A549 (cell line): Measurements from ENCODE around the gene PSMD9. TPM values are rescaled to one million over a fixed set of nuclear protein-coding genes. Genes with fewer than 3 reads are reported as not detected.

Experiments
- ATAC-seq, 2 experiments: fragments of 200-7000 bp in 1 of 2; fragments of >200 bp in 1 of 2; cut with Nextera tagmentation in 1 of 2; cut with Tn5 transposase in 1 of 2; 3 replicates each; pipeline versions ENCODE4 v1.8.0 to v1.9.1; 2018 to 2020; ENCODE audit warnings: mild to moderate bottlenecking in 1 of 2, moderate library complexity in 1 of 2
- CTCF ChIA-PET: fragments of 300-600 bp; sonication (Branson Sonifier 250); formaldehyde crosslinking; extraction: SDS; loops from one replicate; lab custom pipeline; 2021; ENCODE audit warnings: antibody characterized with exemption, inconsistent platforms; lab: Yijun Ruan, JAX
- POLR2A ChIA-PET: fragments of 350-600 bp; formaldehyde crosslinking; extraction: SDS; loops from one replicate; lab custom pipeline; 2021; ENCODE audit warnings: antibody characterized with exemption, inconsistent platforms; lab: Yijun Ruan, JAX
- DNase-seq, 2 experiments: peaks; one replicate each; pipeline versions ENCODE4 v3.0.0 to v3.0.0-alpha.2; 2011 to 2016; ENCODE audit warnings: low read depth in 1 of 2, low spot score in 1 of 2
- FAIRE-seq: peaks from 2 replicates; lab custom pipeline; 2011; peaks lifted over from hg19 to GRCh38; lab: Jason Lieb, UNC
- H3K27ac ChIP-seq, 2 experiments: fragments of >200 bp; sonication (Bioruptor Twin); formaldehyde crosslinking; 3 replicates each; pipeline ENCODE4 v1.5.1; 2016 to 2017
- H3K4me1 ChIP-seq: fragments of >200 bp; sonication (Bioruptor Twin); formaldehyde crosslinking; 3 replicates; pipeline ENCODE4 v1.6.1; 2016
- H3K4me2 ChIP-seq: fragments of >200 bp; sonication (Bioruptor Twin); formaldehyde crosslinking; 3 replicates; pipeline ENCODE4 v1.6.1; 2016
- H3K4me3 ChIP-seq: fragments of >200 bp; sonication (Bioruptor Twin); formaldehyde crosslinking; 3 replicates; pipeline ENCODE4 v1.5.1; 2016
- H3K9me3 ChIP-seq: fragments of >200 bp; sonication (Bioruptor Twin); formaldehyde crosslinking; 3 replicates; pipeline ENCODE4 v1.6.1; 2016
- BHLHE40 ChIP-seq: IDR thresholded peaks from 2 replicates; pipeline ENCODE4 v1.6.1; 2012; ENCODE audit warnings: low read depth, low read length, inconsistent platforms
- CBX2 ChIP-seq: fragments of 200-600 bp; sonication (generic); IDR thresholded peaks from 2 replicates; pipeline ENCODE4 v1.6.1; 2016; ENCODE audit warnings: low read depth, mild to moderate bottlenecking, borderline replicate concordance
- CHD4 ChIP-seq: fragments of 200-600 bp; sonication (generic); IDR thresholded peaks from 2 replicates; pipeline ENCODE4 v1.6.1; 2016; ENCODE audit warnings: antibody characterized with exemption, mild to moderate bottlenecking, borderline replicate concordance
- CTCF ChIP-seq: fragments of >200 bp; sonication (Bioruptor Twin); formaldehyde crosslinking; IDR thresholded peaks from 3 replicates; pipeline ENCODE4 v1.5.1; 2016
- EHMT2 ChIP-seq: fragments of 200-600 bp; sonication (generic); IDR thresholded peaks from 2 replicates; pipeline ENCODE4 v1.6.1; 2016; ENCODE audit warnings: antibody characterized with exemption, low read depth, mild to moderate bottlenecking, moderate library complexity
- ELK1 ChIP-seq: fragments of 150-350 bp; IDR thresholded peaks from 2 replicates; pipeline ENCODE4 v1.6.1; 2014; ENCODE audit warnings: low read depth, mild to moderate bottlenecking, low read length
- EP300 ChIP-seq, 2 experiments: fragments of >200 bp; sonication (Bioruptor Twin); formaldehyde crosslinking; IDR thresholded peaks; 2 replicates in 1 of 2; 3 replicates in 1 of 2; pipeline ENCODE4 v1.6.1; 2016 to 2017
- FOSB ChIP-seq: fragments of 250-450 bp; sonication (Bioruptor Pico); IDR thresholded peaks from 2 replicates; pipeline ENCODE4 v1.5.0; 2020; ENCODE audit warnings: mild to moderate bottlenecking, moderate library complexity
- HOXB13 ChIP-seq: fragments of 250-450 bp; sonication (Bioruptor Pico); IDR thresholded peaks from 2 replicates; pipeline ENCODE4 v1.5.0; 2020; ENCODE audit warnings: low read depth, mild to moderate bottlenecking, moderate library complexity
- NFE2L2 ChIP-seq: fragments of 150-350 bp; conservative IDR thresholded peaks from 2 replicates; pipeline ENCODE4 v1.6.1; 2014; ENCODE audit warnings: low read length
- NPAS2 ChIP-seq: fragments of 250-450 bp; sonication (Bioruptor Pico); IDR thresholded peaks from 2 replicates; pipeline ENCODE4 v1.8.0; 2022; ENCODE audit warnings: mild to moderate bottlenecking, moderate library complexity, borderline replicate concordance
- PHF8 ChIP-seq: fragments of 200-600 bp; sonication (generic); IDR thresholded peaks from 2 replicates; pipeline ENCODE4 v1.6.1; 2016; ENCODE audit warnings: low read depth, mild to moderate bottlenecking, antibody characterized with exemption, moderate library complexity, borderline replicate concordance
- POLR2AphosphoS2 ChIP-seq: conservative IDR thresholded peaks from 2 replicates; pipeline ENCODE4 v1.6.1; 2012; ENCODE audit warnings: low read length, improper control_type of control experiment, inconsistent platforms
- RAD21 ChIP-seq, 2 experiments: fragments of >200 bp in 1 of 2; sonication (Bioruptor Twin) in 1 of 2; formaldehyde crosslinking in 1 of 2; IDR thresholded peaks in 1 of 2; conservative IDR thresholded peaks in 1 of 2; 2 replicates in 1 of 2; 3 replicates in 1 of 2; pipeline ENCODE4 v1.6.1; 2012 to 2018; ENCODE audit warnings: inconsistent platforms in 1 of 2
- RCOR1 ChIP-seq: fragments of 150-350 bp; IDR thresholded peaks from 2 replicates; pipeline ENCODE4 v1.6.1; 2014; ENCODE audit warnings: antibody characterized with exemption, low read length, low read depth
- RNF2 ChIP-seq: fragments of 200-600 bp; sonication (generic); IDR thresholded peaks from 2 replicates; pipeline ENCODE4 v1.6.1; 2016; ENCODE audit warnings: low read depth, mild to moderate bottlenecking, antibody characterized with exemption, moderate library complexity, borderline replicate concordance
- SREBF2 ChIP-seq: fragments of 450-650 bp; IDR thresholded peaks from 2 replicates; pipeline ENCODE4 v1.6.1; 2014; ENCODE audit warnings: mild to moderate bottlenecking, moderate library complexity
- USF2 ChIP-seq: fragments of 450-650 bp; IDR thresholded peaks from 2 replicates; pipeline ENCODE4 v1.6.1; 2014; ENCODE audit warnings: antibody characterized with exemption
- ZNF302 ChIP-seq: fragments of 250-450 bp; sonication (Bioruptor Pico); IDR thresholded peaks from 2 replicates; pipeline ENCODE4 v1.9.0; 2021; ENCODE audit warnings: inconsistent platforms, mild to moderate bottlenecking, moderate library complexity
- WGBS: methylation state at CpG from one replicate; pipeline ENCODE4 v1.1.6; 2017; ENCODE audit errors: missing lambda C conversion rate; 5-methylcytosine and 5-hydroxymethylcytosine counted together
- polyA plus RNA-seq, 4 experiments: library from polyadenylated mRNA; depleted of rRNA in 3 of 4; stranded (reverse); fragments of >200 nt; fragmentation: RNase III in 1 of 4; extraction: RNeasy Plus Mini Kit Qiagen cat#74134 plus additional on column Dnase treatment in 1 of 4; gene quantifications; 2 replicates in 3 of 4; 3 replicates in 1 of 4; pipeline ENCODE4 v1.2.3, GENCODE V29; 2011 to 2017
- TF ChIP-seq, protein P1 (sequence below): fragments of 250-450 bp; sonication (Bioruptor Pico); IDR thresholded peaks from 2 replicates; pipeline ENCODE4 v1.5.0; 2021; ENCODE audit warnings: mild to moderate bottlenecking, moderate library complexity, borderline replicate concordance
- TF ChIP-seq, protein P2 (sequence below): IDR thresholded peaks from 2 replicates; pipeline ENCODE4 v1.6.1; 2012; ENCODE audit warnings: low read depth, borderline replicate concordance

Gene PSMD9
- polyA plus RNA-seq, 2 of the 4 experiments (the other 2 are of a cell fraction): 89.3 to 147 TPM

DNA sequence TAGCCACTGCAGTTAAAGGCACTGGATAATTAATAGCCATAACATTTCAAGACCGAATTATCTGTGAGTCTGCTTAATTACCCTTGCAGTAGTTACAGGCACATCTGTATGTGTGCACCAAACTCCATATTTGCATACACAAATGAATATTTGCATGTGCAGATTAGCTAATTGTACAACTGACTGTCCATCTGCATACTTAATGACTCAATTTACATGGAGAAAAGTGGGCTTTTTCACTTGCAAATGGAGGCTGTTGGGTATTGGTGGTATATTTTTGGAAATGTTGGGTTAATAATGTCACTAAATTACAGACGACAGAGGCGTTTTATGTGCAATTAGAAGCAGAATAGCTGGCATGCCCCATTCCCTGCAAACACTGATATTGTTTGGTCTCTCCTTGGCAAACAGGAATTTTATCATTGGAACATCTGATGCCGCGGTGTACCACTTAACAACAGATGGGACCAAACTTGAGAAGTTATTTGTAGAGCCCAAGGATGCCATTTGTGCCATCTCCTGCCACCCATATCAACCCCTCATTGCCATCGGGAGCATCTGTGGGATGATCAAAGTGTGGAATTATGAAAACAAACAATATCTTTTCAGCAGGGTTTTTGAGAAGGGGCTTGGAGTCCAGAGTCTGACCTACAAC is 69.4 kb downstream of the PSMD9 start:
- 87% methylated on average over 6 of the region's 6 CpGs for WGBS
- ChIA-PET CTCF (interaction anchor here (0.6 to 0.7 kb wide), 2 partner anchors 8 to 9 kb away, joined by 4 read pairs; no protein-coding TSS in a partner anchor), POLR2A (no interaction called here)
- H3K4me3 ChIP-seq: no peak overlapping the region
- ATAC-seq (no peak), DNase-seq (no peak), FAIRE-seq (no peak)
- 0 out of 3 replicates have a peak, but pooled peaks cover 3% of the 10 kb centered on the region for H3K9me3 ChIP-seq
- no peak overlapping the region for H3K4me2 ChIP-seq
- no peaks in the 10 kb centered on the region for H3K4me1 ChIP-seq
- TF ChIP-seq CTCF: no peak
- no peak for TF ChIP-seq USF2
- TF ChIP-seq CBX2: no peak
- no peak for TF ChIP-seq POLR2AphosphoS2
- H3K27ac ChIP-seq: no peak overlapping the region

DNA sequence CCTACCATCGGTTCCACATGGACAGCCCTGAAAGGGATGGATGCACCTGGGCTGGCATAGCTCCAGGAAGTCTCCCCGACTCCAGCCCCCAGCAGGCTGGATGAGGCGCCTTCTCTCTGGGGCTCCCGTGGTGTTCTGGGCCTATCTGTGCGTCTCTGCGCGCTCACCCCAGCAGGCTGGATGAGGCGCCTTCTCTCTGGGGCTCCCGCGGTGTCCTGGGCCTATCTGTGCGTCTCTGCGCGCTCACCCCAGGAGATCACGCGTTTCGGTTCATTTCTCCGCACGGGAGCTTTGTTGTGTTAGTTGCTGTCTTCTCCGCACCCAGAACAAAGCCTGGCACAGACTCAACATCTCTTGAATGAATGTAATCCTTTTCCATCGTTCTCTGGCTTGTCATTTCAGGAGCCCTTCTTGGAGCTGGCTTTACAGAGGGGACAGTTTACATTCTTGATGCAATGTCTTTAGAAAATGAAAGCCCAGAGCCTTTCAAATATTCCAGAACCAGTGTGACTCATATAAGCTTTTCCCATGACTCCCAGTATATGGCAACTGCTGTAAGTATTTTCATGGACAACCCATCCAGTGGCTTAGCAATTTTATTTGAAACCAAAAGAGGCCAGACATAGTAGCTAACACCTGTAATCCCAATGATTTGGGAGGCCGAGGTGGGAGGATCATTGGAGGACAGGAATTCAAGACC is 70.1 kb downstream of the PSMD9 start:
- Histone ChIP-seq H3K4me2 (no peak overlapping the region), H3K27ac (no peak overlapping the region), H3K4me1 (no peaks in the 10 kb centered on the region), H3K9me3 (no peaks in the 10 kb centered on the region), H3K4me3 (no peak overlapping the region)
- WGBS: 89% methylated on average over 21 of the region's 21 CpGs
- TF ChIP-seq RNF2 (no peak), BHLHE40 (no peak), NFE2L2 (no peak), RCOR1 (no peak), CHD4 (no peak), ELK1 (no peak), SREBF2 (no peak), HOXB13 (CRISPR knock-in tag) (no peak)
- TF ChIP-seq, protein P1, sequence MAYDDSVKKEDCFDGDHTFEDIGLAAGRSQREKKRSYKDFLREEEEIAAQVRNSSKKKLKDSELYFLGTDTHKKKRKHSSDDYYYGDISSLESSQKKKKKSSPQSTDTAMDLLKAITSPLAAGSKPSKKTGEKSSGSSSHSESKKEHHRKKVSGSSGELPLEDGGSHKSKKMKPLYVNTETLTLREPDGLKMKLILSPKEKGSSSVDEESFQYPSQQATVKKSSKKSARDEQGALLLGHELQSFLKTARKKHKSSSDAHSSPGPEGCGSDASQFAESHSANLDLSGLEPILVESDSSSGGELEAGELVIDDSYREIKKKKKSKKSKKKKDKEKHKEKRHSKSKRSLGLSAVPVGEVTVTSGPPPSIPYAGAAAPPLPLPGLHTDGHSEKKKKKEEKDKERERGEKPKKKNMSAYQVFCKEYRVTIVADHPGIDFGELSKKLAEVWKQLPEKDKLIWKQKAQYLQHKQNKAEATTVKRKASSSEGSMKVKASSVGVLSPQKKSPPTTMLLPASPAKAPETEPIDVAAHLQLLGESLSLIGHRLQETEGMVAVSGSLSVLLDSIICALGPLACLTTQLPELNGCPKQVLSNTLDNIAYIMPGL (CRISPR knock-in tag): no peak
- ChIA-PET CTCF (interaction anchor here (1.1 kb wide), 1 partner anchor 164 kb away, joined by 3 read pairs; no protein-coding TSS in a partner anchor), POLR2A (no interaction called here)
- ATAC-seq (peak in 1 of 2 experiments; percentile 17; a peak in 1 of 6 replicates), DNase-seq (no peak), FAIRE-seq (no peak)

GRCh38 chr12:121960541-121960940 is 72.0 kb downstream of the PSMD9 start:
- 85% methylated on average over 7 of the region's 7 CpGs for WGBS
- POLR2A ChIA-PET: no interaction called here
- H3K9me3 ChIP-seq: no peaks in the 10 kb centered on the region
- ATAC-seq: no peak
- CTCF ChIA-PET: no interaction called here
- no peak for FAIRE-seq
- no peak for TF ChIP-seq RAD21 (conservative IDR thresholded peaks at IDR 0.05 in 1 of 2, IDR thresholded peaks at IDR 0.05 in 1 of 2)
- TF ChIP-seq NPAS2 (CRISPR knock-in tag): no peak
- no peak for TF ChIP-seq EHMT2
- TF ChIP-seq, protein P2, sequence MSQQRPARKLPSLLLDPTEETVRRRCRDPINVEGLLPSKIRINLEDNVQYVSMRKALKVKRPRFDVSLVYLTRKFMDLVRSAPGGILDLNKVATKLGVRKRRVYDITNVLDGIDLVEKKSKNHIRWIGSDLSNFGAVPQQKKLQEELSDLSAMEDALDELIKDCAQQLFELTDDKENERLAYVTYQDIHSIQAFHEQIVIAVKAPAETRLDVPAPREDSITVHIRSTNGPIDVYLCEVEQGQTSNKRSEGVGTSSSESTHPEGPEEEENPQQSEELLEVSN: no peak
- TF ChIP-seq FOSB (CRISPR knock-in tag): no peak
- TF ChIP-seq EP300 (IDR thresholded peaks at IDR 0.05): no peak
- TF ChIP-seq ZNF302 (CRISPR knock-in tag): no peak
- no peak for TF ChIP-seq USF2
- TF ChIP-seq PHF8: no peak
- DNase-seq: no peak
- H3K4me3 ChIP-seq: no peak overlapping the region
- peaks cover 9% of the 10 kb centered on the region; the same call in 1 of the 3 replicates for H3K4me1 ChIP-seq
- H3K4me2 ChIP-seq: no peak overlapping the region
- H3K27ac ChIP-seq: no peak overlapping the region
